ENCODE data around the gene MYZAP. TPM values are rescaled to one million over a fixed set of nuclear protein-coding genes. Genes with fewer than 3 reads are reported as not detected.
A peak's percentile ranks its signal among the peaks of the same experiment; 100 is the strongest.

Gene MYZAP
- total and polyA plus RNA-seq, 2 donors from 2014 or later = 3.3 to 6.1 TPM

GRCh38 chr15:57643826-57644225 lies 52.1 kb downstream of the MYZAP start:
- no peak for FAIRE-seq
- Histone ChIP-seq H3K36me3 (ENCODE audit: control insufficient read depth in 2 of 3, insufficient read depth in 3 of 3, low read length in 3 of 3) (peaks cover 0 to 3% (median 0%) of the 10 kb centered on the region in 3 donors), H3K27me3 (ENCODE audit: control insufficient read depth, insufficient read depth, low read length) (no peaks in the 10 kb centered on the region), H3K4me3 (ENCODE audit: low read length in 3 of 3) (no peak overlapping the region), H3K9ac (ENCODE audit: low read length in 3 of 3) (no peak overlapping the region), H3K4me1 (ENCODE audit: control insufficient read depth in 2 of 3, insufficient read depth in 2 of 3, low read depth in 1 of 3, low read length in 3 of 3) (peaks cover 3 to 8% (median 5%) of the 10 kb centered on the region in 3 donors), H3K9me3 (ENCODE audit: control insufficient read depth in 2 of 3, insufficient read depth in 1 of 3, low read length in 3 of 3) (no peaks in the 10 kb centered on the region), H3K27ac (ENCODE audit: low read depth in 2 of 2, low read length in 2 of 2) (no peak overlapping the region)
- intact Hi-C loops (cut with DNase I) = no loop called here
- no peak for DNase-seq
- no peak for TF ChIP-seq CTCF (IDR thresholded peaks at IDR 0.05; ENCODE audit: borderline replicate concordance, extremely low read depth, insufficient read depth)

GRCh38 chr15:57646087-57646486 lies 54.4 kb downstream of the MYZAP start:
- FAIRE-seq = no peak
- H3K27ac ChIP-seq (ENCODE audit: low read depth in 2 of 2, low read length in 2 of 2) = no peak overlapping the region
- no peaks in the 10 kb centered on the region for H3K9me3 ChIP-seq (ENCODE audit: control insufficient read depth in 2 of 3, insufficient read depth in 1 of 3, low read length in 3 of 3)
- peaks cover 3 to 8% (median 5%) of the 10 kb centered on the region in 3 donors for H3K4me1 ChIP-seq (ENCODE audit: control insufficient read depth in 2 of 3, insufficient read depth in 2 of 3, low read depth in 1 of 3, low read length in 3 of 3)
- DNase-seq = no peak
- no peaks in the 10 kb centered on the region for H3K36me3 ChIP-seq (ENCODE audit: control insufficient read depth in 2 of 3, insufficient read depth in 3 of 3, low read length in 3 of 3)
- no peak overlapping the region for H3K9ac ChIP-seq (ENCODE audit: low read length in 3 of 3)
- TF ChIP-seq CTCF (IDR thresholded peaks at IDR 0.05; ENCODE audit: borderline replicate concordance, extremely low read depth, insufficient read depth) = no peak
- no peaks in the 10 kb centered on the region for H3K27me3 ChIP-seq (ENCODE audit: control insufficient read depth, insufficient read depth, low read length)
- intact Hi-C loops (cut with DNase I) = no loop called here
- no peak overlapping the region for H3K4me3 ChIP-seq (ENCODE audit: low read length in 3 of 3)

- Histone ChIP-seq H3K9ac (ENCODE audit: low read length in 3 of 3) (no peak overlapping the region), H3K4me3 (ENCODE audit: low read length in 3 of 3) (no peak overlapping the region), H3K9me3 (ENCODE audit: control insufficient read depth in 2 of 3, insufficient read depth in 1 of 3, low read length in 3 of 3) (no peaks in the 10 kb centered on the region), H3K36me3 (ENCODE audit: control insufficient read depth in 2 of 3, insufficient read depth in 3 of 3, low read length in 3 of 3) (no peaks in the 10 kb centered on the region), H3K27ac (ENCODE audit: low read depth in 2 of 2, low read length in 2 of 2) (peak overlapping the region; percentile 29 to 37), H3K4me1 (ENCODE audit: control insufficient read depth in 2 of 3, insufficient read depth in 2 of 3, low read depth in 1 of 3, low read length in 3 of 3) (peaks cover 3 to 8% (median 5%) of the 10 kb centered on the region in 3 donors), H3K27me3 (ENCODE audit: control insufficient read depth, insufficient read depth, low read length) (no peaks in the 10 kb centered on the region)
- FAIRE-seq (no peak), DNase-seq (peak in 1 of 5 donors; percentile 30)
- TF ChIP-seq CTCF (IDR thresholded peaks at IDR 0.05; ENCODE audit: borderline replicate concordance, extremely low read depth, insufficient read depth) = no peak
- intact Hi-C loops (cut with DNase I) = no loop called here
Measured at GRCh38 chr15:57647071-57647790, 55.5 kb downstream of the MYZAP start.
